Panc1 (cell line): ENCODE data around the gene PIP4K2A. TPM values are rescaled to one million over a fixed set of nuclear protein-coding genes. Genes with fewer than 3 reads are reported as not detected.

ENCODE experiments used
- ATAC-seq: fragments of 200-7000 bp; cut with Tn5 transposase; 2 replicates; pipeline ENCODE4 v1.9.1; 2020; ENCODE audit warnings: mild to moderate bottlenecking, moderate library complexity
- BruUV-seq: library from RNA; stranded (reverse); fragments of 400-500 nt; replicated peaks from 2 replicates; lab custom pipeline; 2021; lab: Mats Ljungman, UMichigan
- CTCF ChIA-PET: fragments of 300-600 bp; sonication (Branson Sonifier 250); formaldehyde crosslinking; loops from one replicate; lab custom pipeline; 2022; ENCODE audit warnings: antibody characterized with exemption; lab: Charles Lee
- POLR2A ChIA-PET: fragments of 300-600 bp; sonication (Branson Sonifier 250); formaldehyde crosslinking; loops from one replicate; lab custom pipeline; 2022; ENCODE audit warnings: antibody characterized with exemption; lab: Charles Lee
- DNase-seq: peaks from one replicate; pipeline ENCODE4 v3.0.0-alpha.2; 2010; ENCODE audit warnings: low read depth, low spot score
- H3K27ac ChIP-seq: 2 replicates; pipeline ENCODE4 v1.5.1; 2011; ENCODE audit warnings: mild to moderate bottlenecking, low read length, inconsistent platforms
- H3K27me3 ChIP-seq: fragments of 200-500 bp; sonication (Bioruptor generic); 2 replicates; pipeline ENCODE4 v1.6.0; 2014; ENCODE audit warnings: low read length, inconsistent platforms; ENCODE audit not compliant: control insufficient read depth, insufficient read depth
- H3K36me3 ChIP-seq: fragments of 200-500 bp; sonication (Bioruptor generic); 2 replicates; pipeline ENCODE4 v1.5.1; 2014; ENCODE audit warnings: inconsistent platforms, mild to moderate bottlenecking, low read length, moderate library complexity; ENCODE audit not compliant: control insufficient read depth, insufficient read depth
- H3K4me1 ChIP-seq: 2 replicates; pipeline ENCODE4 v1.5.1; 2011; ENCODE audit warnings: inconsistent platforms, mild to moderate bottlenecking, low read length, moderate library complexity; ENCODE audit not compliant: control insufficient read depth, insufficient read depth
- H3K4me3 ChIP-seq, 2 experiments: 2 replicates each; pipeline ENCODE4 v1.5.1; 2011 to 2012; ENCODE audit warnings: low read depth in 2 of 2, low read length in 2 of 2, mild to moderate bottlenecking in 2 of 2, inconsistent platforms in 1 of 2, moderate library complexity in 1 of 2
- H3K9me3 ChIP-seq: fragments of 200-500 bp; sonication (Bioruptor generic); 2 replicates; pipeline ENCODE4 v1.5.1; 2014; ENCODE audit warnings: low read depth, mild to moderate bottlenecking, inconsistent platforms, low read length, moderate library complexity; ENCODE audit not compliant: control insufficient read depth, insufficient read depth
- CTCF ChIP-seq: fragments of 450-650 bp; IDR thresholded peaks from 2 replicates; pipeline ENCODE4 v1.5.1; 2017; ENCODE audit warnings: mild to moderate bottlenecking
- POLR2AphosphoS5 ChIP-seq: IDR thresholded peaks from 2 replicates; pipeline ENCODE4 v1.6.1; 2012; ENCODE audit warnings: mild to moderate bottlenecking, low read depth, low read length, moderate library complexity
- REST ChIP-seq, 2 experiments: IDR thresholded peaks; 2 replicates each; pipeline ENCODE4 v1.6.1; 2011 to 2012; ENCODE audit warnings: low read depth in 2 of 2, control low read depth in 1 of 2, low read length in 1 of 2, mild to moderate bottlenecking in 1 of 2, moderate library complexity in 1 of 2; ENCODE audit not compliant: insufficient read depth in 1 of 2
- SIN3A ChIP-seq: IDR thresholded peaks from 2 replicates; pipeline ENCODE4 v1.6.1; 2012; ENCODE audit warnings: low read depth, mild to moderate bottlenecking, low read length, moderate library complexity, borderline replicate concordance; ENCODE audit not compliant: insufficient read depth
- TCF7L2 ChIP-seq: IDR thresholded peaks from 2 replicates; pipeline ENCODE4 v1.6.1; 2011; ENCODE audit warnings: mild to moderate bottlenecking, low read depth, low read length, inconsistent platforms
- in situ Hi-C: cut with HindIII; loops from 2 replicates; pipeline ENCODE4 v1.10.0; 2016; ENCODE audit warnings: low sequenced_read_pairs, low pct_unique_long_range_greater_than_20kb
- intact Hi-C: fragments of 100-400 bp; cut with micrococcal nuclease; formaldehyde crosslinking; loops from one replicate; pipeline ENCODE4 v1.10.0; 2022; ENCODE audit not compliant: unreplicated experiment
- total RNA-seq: library from RNA; stranded (reverse); gene quantifications from one replicate; pipeline ENCODE4 v1.2.1, GENCODE V29; 2021; ENCODE audit not compliant: unreplicated experiment

The PIP4K2A gene
- total RNA-seq, 1 experiment from 2014 or later, result 25.2 TPM

- DNase-seq (no peak), ATAC-seq (no peak)
- H3K36me3 ChIP-seq, result no peaks in the 10 kb centered on the region
- intact Hi-C loops (no loop called here), in situ Hi-C loops (no loop called here)
- no peak overlapping the region for H3K4me3 ChIP-seq
- ChIA-PET POLR2A (no interaction called here), CTCF (no interaction called here)
- H3K27ac ChIP-seq, result no peak overlapping the region
- peaks cover 19% of the 10 kb centered on the region for H3K4me1 ChIP-seq
- H3K9me3 ChIP-seq, result no peaks in the 10 kb centered on the region
- TF ChIP-seq SIN3A (no peak), POLR2AphosphoS5 (no peak), REST (IDR thresholded peaks at IDR 0.05; ENCODE audit: insufficient read depth in 1 of 2, low read depth in 2 of 2, low read length in 1 of 2) (no peak), CTCF (no peak), TCF7L2 (no peak)
- BruUV-seq, result no TSS peak
- H3K27me3 ChIP-seq, result no peaks in the 10 kb centered on the region
Measured at GRCh38 chr10:22665329-22665728, 49.0 kb downstream of the PIP4K2A start.

GRCh38 chr10:22662733-22663330 is 51.5 kb downstream of the PIP4K2A start:
- no peak overlapping the region for H3K4me3 ChIP-seq
- H3K36me3 ChIP-seq, result no peaks in the 10 kb centered on the region
- ChIA-PET POLR2A (no interaction called here), CTCF (no interaction called here)
- peaks cover 7% of the 10 kb centered on the region for H3K4me1 ChIP-seq
- intact Hi-C loops, result no loop called here
- ATAC-seq (no peak), DNase-seq (no peak)
- no TSS peak for BruUV-seq
- TF ChIP-seq TCF7L2, result no peak
- no peak for TF ChIP-seq REST (IDR thresholded peaks at IDR 0.05; ENCODE audit: insufficient read depth in 1 of 2, low read depth in 2 of 2, low read length in 1 of 2)
- TF ChIP-seq CTCF, result no peak
- no peak for TF ChIP-seq POLR2AphosphoS5
- H3K27ac ChIP-seq, result no peak overlapping the region
- H3K27me3 ChIP-seq, result no peaks in the 10 kb centered on the region
- no peaks in the 10 kb centered on the region for H3K9me3 ChIP-seq
- in situ Hi-C loops, result no loop called here
